Transverse colon (tissue), 3 donors: ENCODE measurements around the gene HS3ST4.

Experiments used
- CTCF ChIP-seq, 5 experiments: fragments of 200-600 bp in 3 of 5; fragments of 450-650 bp in 2 of 5; sonication (generic) in 3 of 5; IDR thresholded peaks; 1 replicate in 2 of 5; 2 replicates in 3 of 5; pipeline ENCODE4 v1.5.1; 2016 to 2017; ENCODE audit warnings: antibody characterized with exemption in 5 of 5, inconsistent platforms in 3 of 5, mild to moderate bottlenecking in 2 of 5, moderate library complexity in 1 of 5
- EP300 ChIP-seq: sonication (generic); formaldehyde crosslinking; IDR thresholded peaks from one replicate; pipeline ENCODE4 v1.6.1; 2017; ENCODE audit warnings: antibody characterized with exemption, low read depth

GRCh38 chr16:25888868-25889267, 197.1 kb downstream of the HS3ST4 start:
- TF ChIP-seq EP300, result no peak
- no peak for TF ChIP-seq CTCF (IDR thresholded peaks at IDR 0.05)
